Kasumi-1 (cell line): ENCODE results near the gene APOF.
"Not testable (repeated sequence)": the region's sequence is repeated elsewhere in the genome, so short reads cannot be mapped to it uniquely, and the experiment has no call there.

Experiments
- DNase-seq, 2 experiments: peaks; one replicate each; lab custom pipeline; 2025; lab: John Stamatoyannopoulos, UW

APOF gene

GRCh38 chr12:56332512-56333196 lies 30.0 kb downstream of the APOF start:
- no peak for DNase-seq

GRCh38 chr12:56330936-56331490 lies 31.6 kb downstream of the APOF start:
- DNase-seq = no peak

GRCh38 chr12:56326533-56326932 lies 36.1 kb downstream of the APOF start:
- no peak for DNase-seq

- no peak for DNase-seq
Measured at GRCh38 chr12:56326126-56326525, 36.5 kb downstream of the APOF start.

- no peak for DNase-seq
Measured at GRCh38 chr12:56324206-56324605, 38.5 kb downstream of the APOF start.

- DNase-seq = not testable (repeated sequence)
Measured at GRCh38 chr12:56321610-56322009, 41.0 kb downstream of the APOF start.

GRCh38 chr12:56321027-56321426 lies 41.6 kb downstream of the APOF start:
- DNase-seq = no peak

- DNase-seq = no peak
Measured at GRCh38 chr12:56317675-56318074, 45.0 kb downstream of the APOF start.

- DNase-seq = peak; percentile 97
Measured at GRCh38 chr12:56315622-56316473, 46.8 kb downstream of the APOF start, which contains the start of gene CNPY2. Gene CNPY2 (minus strand): TSS chr12:56315988. CDS start chr12:56315217, 771 bp downstream.

GRCh38 chr12:56315249-56315621 lies 47.4 kb downstream of the APOF start:
- DNase-seq = no peak

- DNase-seq = no peak
Measured at GRCh38 chr12:56311003-56311402, 51.7 kb downstream of the APOF start.
